Rectal smooth muscle tissue (tissue), 1 donor: Measurements from ENCODE around the gene IL32.
A peak's percentile ranks its signal among the peaks of the same experiment; 100 is the strongest.
"Not testable (repeated sequence)": the region's sequence is repeated elsewhere in the genome, so short reads cannot be mapped to it uniquely, and the experiment has no call there.

Source experiments
- H3K27ac ChIP-seq: one replicate; pipeline ENCODE4 v1.7.0; 2013; ENCODE audit warnings: low read depth, low read length, inconsistent platforms
- H3K27me3 ChIP-seq: one replicate; pipeline ENCODE4 v1.7.0; 2013; ENCODE audit warnings: low read length; ENCODE audit not compliant: control insufficient read depth, insufficient read depth
- H3K36me3 ChIP-seq: one replicate; pipeline ENCODE4 v1.7.0; 2013; ENCODE audit warnings: low read length; ENCODE audit not compliant: control insufficient read depth, insufficient read depth
- H3K4me1 ChIP-seq: one replicate; pipeline ENCODE4 v1.7.0; 2013; ENCODE audit warnings: low read length; ENCODE audit not compliant: control insufficient read depth, insufficient read depth
- H3K4me3 ChIP-seq: one replicate; pipeline ENCODE4 v1.7.0; 2013; ENCODE audit warnings: low read length
- H3K9ac ChIP-seq: one replicate; pipeline ENCODE4 v1.7.0; 2013; ENCODE audit warnings: low read length

IL32 gene

GRCh38 chr16:3049921-3050481 is 15.4 kb upstream of the IL32 start:
- H3K4me3 ChIP-seq = no peak overlapping the region
- no peak overlapping the region for H3K9ac ChIP-seq
- peaks cover 3% of the 10 kb centered on the region for H3K36me3 ChIP-seq
- no peaks in the 10 kb centered on the region for H3K4me1 ChIP-seq
- no peak overlapping the region for H3K27ac ChIP-seq
- H3K27me3 ChIP-seq = peaks cover 18% of the 10 kb centered on the region

- Histone ChIP-seq H3K4me3 (no peak overlapping the region), H3K27me3 (peaks cover 15% of the 10 kb centered on the region), H3K27ac (no peak overlapping the region), H3K9ac (no peak overlapping the region), H3K4me1 (no peaks in the 10 kb centered on the region), H3K36me3 (peaks cover 3% of the 10 kb centered on the region)
These were observed 15.0 kb upstream of the IL32 start for GRCh38 chr16:3050487-3050886.

- H3K4me3 ChIP-seq = no peak overlapping the region
- peaks cover 12% of the 10 kb centered on the region for H3K27me3 ChIP-seq
- H3K9ac ChIP-seq = no peak overlapping the region
- no peak overlapping the region for H3K27ac ChIP-seq
- H3K4me1 ChIP-seq = no peaks in the 10 kb centered on the region
- peaks cover 3% of the 10 kb centered on the region for H3K36me3 ChIP-seq
These were observed 14.4 kb upstream of the IL32 start for GRCh38 chr16:3051009-3051408.

- Histone ChIP-seq H3K4me3 (no peak overlapping the region), H3K9ac (no peak overlapping the region)
These were observed 13.9 kb upstream of the IL32 start for GRCh38 chr16:3051494-3051893.

GRCh38 chr16:3052571-3053329 is 12.7 kb upstream of the IL32 start:
- not testable (repeated sequence) for H3K4me3 ChIP-seq, H3K27me3 ChIP-seq, H3K36me3 ChIP-seq, H3K9ac ChIP-seq, H3K27ac ChIP-seq, H3K4me1 ChIP-seq

More at GRCh38 chr16:3051494-3051893, 13.9 kb upstream of the IL32 start:
- no peaks in the 10 kb centered on the region for H3K4me1 ChIP-seq
- no peak overlapping the region for H3K27ac ChIP-seq
- H3K36me3 ChIP-seq = peaks cover 3% of the 10 kb centered on the region
- H3K27me3 ChIP-seq = peaks cover 9% of the 10 kb centered on the region

GRCh38 chr16:3053330-3053710 is 12.1 kb upstream of the IL32 start:
- H3K4me1 ChIP-seq, H3K27ac ChIP-seq, H3K9ac ChIP-seq, H3K36me3 ChIP-seq, H3K4me3 ChIP-seq, H3K27me3 ChIP-seq: not testable (repeated sequence)

GRCh38 chr16:3054965-3055733 is 10.3 kb upstream of the IL32 start:
- Histone ChIP-seq H3K4me3 (no peak overlapping the region), H3K36me3 (peaks cover 3% of the 10 kb centered on the region), H3K27me3 (no peaks in the 10 kb centered on the region), H3K27ac (no peak overlapping the region), H3K9ac (no peak overlapping the region), H3K4me1 (no peaks in the 10 kb centered on the region)

GRCh38 chr16:3055734-3056115 is 9.7 kb upstream of the IL32 start:
- not testable (repeated sequence) for H3K27me3 ChIP-seq, H3K4me1 ChIP-seq, H3K36me3 ChIP-seq, H3K4me3 ChIP-seq, H3K27ac ChIP-seq, H3K9ac ChIP-seq

GRCh38 chr16:3056336-3057180 is 8.9 kb upstream of the IL32 start:
- no peak overlapping the region for H3K4me3 ChIP-seq
- no peaks in the 10 kb centered on the region for H3K27me3 ChIP-seq
- H3K9ac ChIP-seq = no peak overlapping the region
- no peak overlapping the region for H3K27ac ChIP-seq
- H3K36me3 ChIP-seq = peaks cover 3% of the 10 kb centered on the region
- H3K4me1 ChIP-seq = no peaks in the 10 kb centered on the region

GRCh38 chr16:3057181-3058138 is 8.0 kb upstream of the IL32 start:
- Histone ChIP-seq H3K9ac (no peak overlapping the region), H3K36me3 (peaks cover 3% of the 10 kb centered on the region), H3K27ac (no peak overlapping the region), H3K27me3 (no peaks in the 10 kb centered on the region), H3K4me3 (no peak overlapping the region), H3K4me1 (no peaks in the 10 kb centered on the region)

- H3K4me3 ChIP-seq = peak overlapping the region; percentile 80
- H3K4me1 ChIP-seq = no peaks in the 10 kb centered on the region
- H3K9ac ChIP-seq = peak overlapping the region; percentile 86
- peak overlapping the region; percentile 32 for H3K27ac ChIP-seq
- peaks cover 3% of the 10 kb centered on the region for H3K36me3 ChIP-seq
- no peaks in the 10 kb centered on the region for H3K27me3 ChIP-seq
These were observed 7.1 kb upstream of the IL32 start for GRCh38 chr16:3058139-3059030.
